CD4-positive, alpha-beta memory T cell (primary cell): ENCODE results near the gene ASB18. TPM values are rescaled to one million over a fixed set of nuclear protein-coding genes. Genes with fewer than 3 reads are reported as not detected.

ENCODE experiments used
- CTCF ChIA-PET: fragments of 350-600 bp; sonication (Branson Sonifier 250); formaldehyde crosslinking; loops from one replicate; lab custom pipeline; 2021; ENCODE audit warnings: inconsistent platforms; ENCODE audit not compliant: partially characterized antibody; lab: Charles Lee
- POLR2A ChIA-PET: fragments of 350-600 bp; sonication (Branson Sonifier 250); formaldehyde crosslinking; loops from one replicate; lab custom pipeline; 2021; ENCODE audit not compliant: partially characterized antibody; lab: Charles Lee
- DNase-seq, 5 donors: peaks; one replicate each; pipeline versions ENCODE4 v3.0.0 to v3.0.0-alpha.2; 2020 to 2022; ENCODE audit warnings: mixed read lengths in 1 of 5
- H3K27ac ChIP-seq: one replicate; pipeline ENCODE4 v1.7.0; 2013; ENCODE audit warnings: low read depth, low read length
- H3K27me3 ChIP-seq: 2 replicates; pipeline ENCODE4 v1.7.0; 2013; ENCODE audit warnings: mild to moderate bottlenecking, low read length, moderate library complexity; ENCODE audit not compliant: insufficient read depth
- H3K36me3 ChIP-seq: 2 replicates; pipeline ENCODE4 v1.7.0; 2013; ENCODE audit warnings: mild to moderate bottlenecking, low read length, moderate library complexity; ENCODE audit not compliant: insufficient read depth
- H3K4me1 ChIP-seq: 2 replicates; pipeline ENCODE4 v1.7.0; 2013; ENCODE audit warnings: mild to moderate bottlenecking, low read length, moderate library complexity; ENCODE audit not compliant: insufficient read depth
- H3K4me3 ChIP-seq, 2 donors: one replicate each; pipeline ENCODE4 v1.7.0; 2013; ENCODE audit warnings: low read length in 2 of 2, mild to moderate bottlenecking in 1 of 2
- H3K9me3 ChIP-seq, 2 donors: one replicate each; pipeline ENCODE4 v1.7.0; 2013; ENCODE audit warnings: low read length in 2 of 2, control low read depth in 1 of 2; ENCODE audit not compliant: control insufficient read depth in 1 of 2
- H3K27ac Mint-ChIP-seq, 7 donors: one replicate each; pipeline ENCODE4 v1.8.0; 2020 to 2021; ENCODE audit warnings: mixed read lengths in 7 of 7, mild to moderate bottlenecking in 6 of 7, inconsistent platforms in 3 of 7, moderate library complexity in 3 of 7
- H3K27me3 Mint-ChIP-seq, 2 donors: one replicate each; pipeline ENCODE4 v1.8.0; 2020 to 2021; ENCODE audit warnings: mixed read lengths in 2 of 2
- H3K36me3 Mint-ChIP-seq, 2 donors: one replicate each; pipeline ENCODE4 v1.8.0; 2020 to 2021; ENCODE audit warnings: mixed read lengths in 2 of 2, inconsistent platforms in 1 of 2, mild to moderate bottlenecking in 1 of 2
- H3K4me1 Mint-ChIP-seq, 4 donors: one replicate each; pipeline ENCODE4 v1.8.0; 2020 to 2021; ENCODE audit warnings: mixed read lengths in 4 of 4, mild to moderate bottlenecking in 1 of 4
- H3K4me3 Mint-ChIP-seq, 8 donors: one replicate each; pipeline ENCODE4 v1.8.0; 2020 to 2021; ENCODE audit warnings: mixed read lengths in 8 of 8, mild to moderate bottlenecking in 7 of 8, moderate library complexity in 6 of 8, inconsistent platforms in 3 of 8
- H3K9me3 Mint-ChIP-seq, 8 donors: one replicate each; pipeline ENCODE4 v1.8.0; 2020 to 2021; ENCODE audit warnings: mixed read lengths in 8 of 8, mild to moderate bottlenecking in 5 of 8, inconsistent platforms in 3 of 8, moderate library complexity in 1 of 8
- intact Hi-C: fragments of 100-400 bp; cut with micrococcal nuclease; formaldehyde crosslinking; loops from one replicate; pipeline ENCODE4 v1.15.1; 2023
- polyA plus RNA-seq, 2 donors: library from polyadenylated mRNA; unstranded; fragments of 300-500 nt; fragmentation: Illumina TruSeq; gene quantifications; one replicate each; pipeline ENCODE4 v1.2.3, GENCODE V29; 2021
- total RNA-seq, 2 experiments: library from RNA; stranded (reverse); gene quantifications; one replicate each; pipeline ENCODE4 v1.2.3, GENCODE V29; 2021

The ASB18 gene
- total and polyA plus RNA-seq, 4 experiments from 2014 or later = not detected

GRCh38 chr2:236305531-236305930 is 41.3 kb upstream of the ASB18 start:
- Histone ChIP-seq H3K36me3 (no peaks in the 10 kb centered on the region), H3K4me1 (no peaks in the 10 kb centered on the region), H3K27ac (no peak overlapping the region), H3K4me3 (no peak overlapping the region), H3K9me3 (no peaks in the 10 kb centered on the region), H3K27me3 (no peaks in the 10 kb centered on the region)
- no peak overlapping the region for H3K4me3 Mint-ChIP-seq
- POLR2A ChIA-PET = no interaction called here
- H3K27me3 Mint-ChIP-seq = peaks cover 3 to 17% of the 10 kb centered on the region in 2 donors
- H3K27ac Mint-ChIP-seq = no peak overlapping the region
- DNase-seq = no peak
- intact Hi-C loops = no loop called here
- H3K36me3 Mint-ChIP-seq = no peaks in the 10 kb centered on the region
- no peaks in the 10 kb centered on the region for H3K4me1 Mint-ChIP-seq
- CTCF ChIA-PET = no interaction called here
- H3K9me3 Mint-ChIP-seq = no peaks in the 10 kb centered on the region

- Histone ChIP-seq H3K27me3 (no peaks in the 10 kb centered on the region), H3K4me1 (no peaks in the 10 kb centered on the region), H3K27ac (no peak overlapping the region), H3K4me3 (no peak overlapping the region), H3K9me3 (no peaks in the 10 kb centered on the region), H3K36me3 (no peaks in the 10 kb centered on the region)
- ChIA-PET POLR2A (no interaction called here), CTCF (no interaction called here)
- Mint-ChIP-seq H3K9me3 (peaks cover 0 to 2% (median 0%) of the 10 kb centered on the region in 8 donors), H3K27ac (no peak overlapping the region), H3K36me3 (no peaks in the 10 kb centered on the region), H3K4me3 (no peak overlapping the region), H3K27me3 (peaks cover 0 to 15% of the 10 kb centered on the region in 2 donors), H3K4me1 (no peaks in the 10 kb centered on the region)
- no peak for DNase-seq
- intact Hi-C loops = no loop called here
Measured at GRCh38 chr2:236303935-236304334, 39.7 kb upstream of the ASB18 start.

GRCh38 chr2:236302555-236302954 is 38.3 kb upstream of the ASB18 start:
- POLR2A ChIA-PET = no interaction called here
- no peak for DNase-seq
- no peaks in the 10 kb centered on the region for H3K36me3 Mint-ChIP-seq
- no peak overlapping the region for H3K4me3 Mint-ChIP-seq
- Histone ChIP-seq H3K27ac (no peak overlapping the region), H3K27me3 (no peaks in the 10 kb centered on the region), H3K4me3 (no peak overlapping the region), H3K36me3 (no peaks in the 10 kb centered on the region), H3K9me3 (no peaks in the 10 kb centered on the region), H3K4me1 (no peaks in the 10 kb centered on the region)
- CTCF ChIA-PET = no interaction called here
- H3K4me1 Mint-ChIP-seq = no peaks in the 10 kb centered on the region
- H3K27me3 Mint-ChIP-seq = peaks cover 0 to 15% of the 10 kb centered on the region in 2 donors
- H3K9me3 Mint-ChIP-seq = peaks cover 0 to 2% (median 0%) of the 10 kb centered on the region in 8 donors
- H3K27ac Mint-ChIP-seq = no peak overlapping the region
- intact Hi-C loops = no loop called here

GRCh38 chr2:236298924-236299475 is 34.8 kb upstream of the ASB18 start:
- no peaks in the 10 kb centered on the region for H3K4me1 ChIP-seq
- Mint-ChIP-seq H3K4me3 (no peak overlapping the region), H3K36me3 (no peaks in the 10 kb centered on the region), H3K9me3 (peaks cover 0 to 3% (median 0%) of the 10 kb centered on the region in 8 donors), H3K4me1 (no peaks in the 10 kb centered on the region), H3K27me3 (peaks cover 5 to 16% of the 10 kb centered on the region in 2 donors), H3K27ac (no peak overlapping the region)
- H3K9me3 ChIP-seq = no peaks in the 10 kb centered on the region
- no peak overlapping the region for H3K27ac ChIP-seq
- intact Hi-C loops = no loop called here
- no peak overlapping the region for H3K4me3 ChIP-seq
- no peak for DNase-seq
- H3K27me3 ChIP-seq = no peaks in the 10 kb centered on the region
- ChIA-PET CTCF (no interaction called here), POLR2A (no interaction called here)
- no peaks in the 10 kb centered on the region for H3K36me3 ChIP-seq

GRCh38 chr2:236295481-236295880 is 31.3 kb upstream of the ASB18 start:
- H3K27ac Mint-ChIP-seq = no peak overlapping the region
- H3K4me3 ChIP-seq = no peak overlapping the region
- no peaks in the 10 kb centered on the region for H3K36me3 ChIP-seq
- H3K4me3 Mint-ChIP-seq = no peak overlapping the region
- intact Hi-C loops = no loop called here
- H3K27ac ChIP-seq = no peak overlapping the region
- peaks cover 0 to 3% (median 0%) of the 10 kb centered on the region in 8 donors for H3K9me3 Mint-ChIP-seq
- no peak for DNase-seq
- H3K4me1 ChIP-seq = no peaks in the 10 kb centered on the region
- H3K9me3 ChIP-seq = no peaks in the 10 kb centered on the region
- H3K27me3 ChIP-seq = no peaks in the 10 kb centered on the region
- no peaks in the 10 kb centered on the region for H3K4me1 Mint-ChIP-seq
- peaks cover 13 to 17% of the 10 kb centered on the region in 2 donors for H3K27me3 Mint-ChIP-seq
- POLR2A ChIA-PET = no interaction called here
- H3K36me3 Mint-ChIP-seq = no peaks in the 10 kb centered on the region
- CTCF ChIA-PET = no interaction called here

- CTCF ChIA-PET = no interaction called here
Measured at GRCh38 chr2:236294647-236295046, 30.4 kb upstream of the ASB18 start.

GRCh38 chr2:236293241-236293810 is 29.1 kb upstream of the ASB18 start:
- no peaks in the 10 kb centered on the region for H3K36me3 Mint-ChIP-seq
- H3K27ac ChIP-seq = no peak overlapping the region
- no peak overlapping the region for H3K27ac Mint-ChIP-seq
- intact Hi-C loops = no loop called here
- DNase-seq = no peak
- CTCF ChIA-PET = no interaction called here
- H3K9me3 ChIP-seq = no peaks in the 10 kb centered on the region
- no peaks in the 10 kb centered on the region for H3K4me1 Mint-ChIP-seq
- H3K36me3 ChIP-seq = no peaks in the 10 kb centered on the region
- POLR2A ChIA-PET = no interaction called here
- no peak overlapping the region for H3K4me3 Mint-ChIP-seq
- peaks cover 0 to 3% (median 0%) of the 10 kb centered on the region in 8 donors for H3K9me3 Mint-ChIP-seq
- H3K4me3 ChIP-seq = no peak overlapping the region
- H3K27me3 ChIP-seq = no peaks in the 10 kb centered on the region
- H3K27me3 Mint-ChIP-seq = peaks cover 16 to 19% of the 10 kb centered on the region in 2 donors
- no peaks in the 10 kb centered on the region for H3K4me1 ChIP-seq

More at GRCh38 chr2:236294647-236295046, 30.4 kb upstream of the ASB18 start:
- no peak overlapping the region for H3K4me3 Mint-ChIP-seq
- no peaks in the 10 kb centered on the region for H3K4me1 Mint-ChIP-seq
- POLR2A ChIA-PET = interaction anchor here (0.6 kb wide), 1 partner anchor 756 kb away, joined by 3 read pairs; no protein-coding TSS in a partner anchor
- no peak overlapping the region for H3K27ac Mint-ChIP-seq
- no peaks in the 10 kb centered on the region for H3K4me1 ChIP-seq
- intact Hi-C loops = no loop called here
- no peaks in the 10 kb centered on the region for H3K9me3 ChIP-seq
- peaks cover 0 to 3% (median 0%) of the 10 kb centered on the region in 8 donors for H3K9me3 Mint-ChIP-seq
- no peak for DNase-seq
- H3K36me3 ChIP-seq = no peaks in the 10 kb centered on the region
- H3K27me3 Mint-ChIP-seq = peaks cover 16 to 19% of the 10 kb centered on the region in 2 donors
- H3K36me3 Mint-ChIP-seq = no peaks in the 10 kb centered on the region
- no peak overlapping the region for H3K4me3 ChIP-seq
- no peaks in the 10 kb centered on the region for H3K27me3 ChIP-seq
- H3K27ac ChIP-seq = no peak overlapping the region
